HG03439 (cell line): ENCODE measurements around the gene NFATC1.

Source experiments
- ATAC-seq: cut with Tn5 transposase; IDR thresholded peaks from one replicate; pipeline ENCODE4 v1.9.1; 2021; ENCODE audit warnings: mild to moderate bottlenecking, moderate library complexity; ENCODE audit not compliant: unreplicated experiment

NFATC1 gene

DNA sequence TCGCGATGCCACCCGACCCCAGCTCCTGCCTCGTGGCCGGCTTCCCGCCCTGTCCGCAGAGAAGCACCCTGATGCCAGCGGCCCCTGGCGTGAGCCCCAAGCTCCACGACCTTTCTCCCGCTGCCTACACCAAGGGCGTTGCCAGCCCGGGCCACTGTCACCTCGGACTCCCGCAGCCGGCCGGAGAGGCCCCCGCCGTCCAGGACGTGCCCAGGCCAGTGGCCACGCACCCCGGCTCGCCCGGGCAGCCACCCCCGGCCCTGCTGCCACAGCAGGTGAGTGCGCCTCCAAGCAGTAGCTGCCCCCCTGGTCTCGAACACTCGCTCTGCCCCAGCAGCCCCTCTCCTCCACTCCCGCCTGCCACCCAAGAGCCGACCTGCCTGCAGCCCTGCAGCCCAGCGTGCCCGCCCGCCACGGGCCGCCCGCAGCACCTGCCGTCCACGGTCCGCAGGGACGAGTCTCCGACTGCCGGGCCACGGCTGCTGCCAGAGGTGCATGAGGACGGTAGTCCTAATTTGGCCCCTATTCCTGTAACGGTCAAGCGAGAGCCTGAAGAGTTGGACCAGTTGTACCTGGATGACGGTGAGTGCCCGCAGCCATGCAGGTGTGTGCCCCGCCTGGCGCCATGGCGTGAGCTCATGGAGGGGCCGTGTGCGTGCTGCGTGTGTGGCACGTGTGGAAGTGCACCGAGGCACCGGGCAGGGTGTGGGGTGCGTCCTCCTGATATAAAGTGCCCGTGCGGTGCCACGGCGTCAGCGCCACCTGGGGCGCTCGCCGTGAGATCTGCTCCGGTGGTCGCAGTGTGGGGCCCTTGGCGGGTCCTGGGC is 90.8 kb downstream of the NFATC1 start:
- no peak for ATAC-seq

DNA sequence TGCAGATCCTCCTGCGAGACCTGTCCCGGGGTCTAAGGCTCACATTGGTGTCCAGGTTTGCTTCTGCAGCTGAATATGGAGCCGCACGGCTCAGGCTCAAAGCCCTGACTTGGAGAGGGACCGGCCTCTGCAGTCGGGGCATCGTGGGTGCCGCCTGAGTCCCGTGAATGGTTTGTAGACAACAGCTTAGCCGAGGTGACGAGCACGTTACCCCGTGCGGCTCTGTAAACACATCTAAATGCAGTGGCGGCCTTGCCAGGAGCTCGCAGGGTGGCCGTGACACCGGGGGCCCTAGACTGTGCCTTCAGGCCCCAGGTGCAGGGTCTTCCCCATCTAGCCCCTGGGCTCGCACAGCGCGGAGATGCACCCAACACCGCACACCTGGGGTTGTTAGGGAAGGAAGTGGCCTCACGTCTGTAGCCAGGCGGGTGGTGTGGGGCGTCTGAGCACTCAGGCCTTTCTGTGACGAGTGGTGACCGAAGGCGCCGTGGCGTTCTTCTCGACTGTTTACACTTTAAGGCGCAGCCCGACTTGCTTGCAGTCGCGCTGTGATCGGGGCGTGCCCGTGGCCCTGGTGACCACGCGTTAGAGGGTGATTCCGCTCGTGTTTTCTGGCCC is 91.6 kb downstream of the NFATC1 start:
- ATAC-seq, result no peak

- no peak for ATAC-seq
These were observed 92.1 kb downstream of the NFATC1 start for GRCh38 chr18:79487801-79488201.

DNA sequence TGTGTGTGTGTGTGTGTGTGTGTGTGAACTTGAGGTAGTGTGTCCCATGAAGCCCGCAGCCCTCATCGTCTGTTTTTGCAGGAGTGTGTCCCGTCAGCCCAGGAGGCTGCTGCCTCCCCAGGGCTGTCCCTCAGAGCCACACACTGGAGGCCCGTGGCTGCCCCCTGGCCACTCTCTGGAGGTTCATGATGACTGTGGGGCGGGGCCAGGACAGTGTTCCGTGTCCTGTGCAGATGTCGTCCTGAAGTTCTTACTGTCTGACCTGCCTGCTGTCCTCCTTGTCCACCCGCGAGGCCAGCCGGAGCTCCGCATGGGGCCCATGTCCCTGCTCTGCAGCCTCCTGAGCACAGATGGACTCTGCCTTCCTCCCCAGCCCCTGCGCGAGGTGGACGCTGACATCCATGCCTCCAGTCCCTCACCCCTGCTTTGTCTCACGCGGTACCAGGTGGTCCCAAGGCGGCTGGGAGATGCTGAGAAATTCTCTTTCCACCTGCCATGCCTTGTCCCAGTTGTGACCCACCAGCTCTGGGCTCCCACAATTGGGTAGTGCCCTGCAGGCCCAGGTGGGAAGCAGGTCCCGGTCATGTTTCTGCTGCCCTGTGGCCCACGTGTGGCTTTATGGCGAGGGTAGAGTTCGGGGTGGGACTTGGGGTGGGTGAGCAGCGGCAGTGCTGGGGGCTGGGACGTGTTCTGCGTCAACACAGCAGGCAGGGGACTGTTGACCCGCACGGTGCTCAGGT is 92.8 kb downstream of the NFATC1 start:
- ATAC-seq, result no peak

- no peak for ATAC-seq
These were observed 93.5 kb downstream of the NFATC1 start for GRCh38 chr18:79489051-79489898.

DNA sequence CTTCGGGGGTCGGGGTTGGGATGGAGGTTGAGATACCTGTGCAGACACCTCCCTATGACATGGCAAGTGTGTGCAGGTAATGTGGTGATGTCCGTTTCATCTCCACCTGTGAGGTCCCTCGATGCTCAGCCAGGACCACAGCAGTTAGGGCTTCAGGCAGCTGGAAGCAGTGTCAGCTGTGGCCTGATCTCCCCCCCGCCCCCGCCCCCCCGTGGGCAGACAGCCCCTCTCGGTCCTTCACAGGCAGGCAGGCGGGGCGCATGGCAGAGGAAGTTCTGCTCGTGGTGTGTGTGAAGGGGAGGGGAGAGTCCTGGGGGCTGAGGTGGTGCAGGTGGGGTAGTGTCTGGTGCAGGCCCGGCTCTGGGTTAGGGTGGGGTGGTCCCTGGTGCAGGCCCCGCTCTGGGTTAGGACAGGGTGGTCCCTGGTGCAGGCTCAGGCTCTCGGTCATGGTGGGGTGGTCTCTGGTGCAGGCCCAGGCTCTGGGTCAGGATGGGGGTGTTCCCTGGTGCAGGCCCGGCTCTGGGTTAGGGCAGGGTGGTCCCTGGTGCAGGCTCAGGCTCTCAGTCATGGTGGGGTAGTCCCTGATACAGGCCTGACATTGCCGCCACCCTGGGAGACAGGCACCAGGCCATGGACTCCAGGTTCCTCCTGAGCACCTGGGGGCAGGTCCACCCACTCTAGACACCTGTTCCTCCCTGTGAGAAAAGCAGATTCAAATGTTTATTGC is 94.3 kb downstream of the NFATC1 start:
- no peak for ATAC-seq

GRCh38 chr18:79490626-79491041 is 94.9 kb downstream of the NFATC1 start:
- ATAC-seq, result no peak

DNA sequence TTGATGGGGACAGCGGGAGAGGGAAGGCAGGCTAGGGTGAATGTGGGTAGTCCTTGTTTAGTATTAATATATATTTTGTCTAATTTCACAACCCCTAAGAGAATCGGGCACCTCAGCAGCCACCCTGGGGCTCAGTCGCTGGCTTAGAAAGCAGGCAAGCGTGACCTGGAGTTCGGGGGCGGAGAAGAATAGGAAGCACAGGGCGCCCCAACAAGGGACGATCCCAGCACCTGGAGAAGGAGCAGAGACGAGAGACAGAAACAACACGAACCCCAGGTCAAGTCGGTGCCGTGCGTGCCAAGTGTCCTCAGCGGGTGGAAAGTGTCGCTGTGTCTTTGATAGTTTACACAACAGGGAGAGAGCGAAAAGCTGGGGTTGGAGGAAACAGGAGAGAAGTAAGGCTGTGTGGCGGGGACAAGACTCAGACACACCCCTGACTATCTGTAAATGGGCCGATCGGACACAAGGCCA is 95.4 kb downstream of the NFATC1 start:
- ATAC-seq, result no peak

- ATAC-seq, result no peak
These were observed 97.6 kb downstream of the NFATC1 start for GRCh38 chr18:79493211-79493800.

GRCh38 chr18:79493801-79494211 is 98.1 kb downstream of the NFATC1 start:
- no peak for ATAC-seq

DNA sequence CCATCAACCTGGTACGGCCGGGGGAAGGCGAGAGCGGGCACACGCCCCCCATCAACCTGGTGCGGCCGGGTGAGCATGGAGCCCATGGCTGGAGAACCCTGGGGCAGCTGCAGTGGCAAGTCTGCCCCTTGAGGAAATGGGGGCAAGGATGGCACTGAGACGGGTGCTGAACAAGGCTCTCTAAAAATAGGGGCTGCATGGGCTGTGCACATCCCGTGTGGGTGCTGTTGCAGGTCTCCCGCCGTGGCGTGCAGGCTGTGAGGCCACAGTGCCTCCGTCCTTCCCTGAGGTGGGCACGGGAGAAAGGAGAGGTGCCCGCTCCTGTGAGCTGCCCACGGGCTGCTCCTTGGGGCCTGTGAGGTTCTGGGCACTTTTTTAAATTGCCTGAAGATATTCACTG is 99.2 kb downstream of the NFATC1 start:
- ATAC-seq, result no peak

- no peak for ATAC-seq
These were observed 99.9 kb downstream of the NFATC1 start for GRCh38 chr18:79495591-79496071.

DNA sequence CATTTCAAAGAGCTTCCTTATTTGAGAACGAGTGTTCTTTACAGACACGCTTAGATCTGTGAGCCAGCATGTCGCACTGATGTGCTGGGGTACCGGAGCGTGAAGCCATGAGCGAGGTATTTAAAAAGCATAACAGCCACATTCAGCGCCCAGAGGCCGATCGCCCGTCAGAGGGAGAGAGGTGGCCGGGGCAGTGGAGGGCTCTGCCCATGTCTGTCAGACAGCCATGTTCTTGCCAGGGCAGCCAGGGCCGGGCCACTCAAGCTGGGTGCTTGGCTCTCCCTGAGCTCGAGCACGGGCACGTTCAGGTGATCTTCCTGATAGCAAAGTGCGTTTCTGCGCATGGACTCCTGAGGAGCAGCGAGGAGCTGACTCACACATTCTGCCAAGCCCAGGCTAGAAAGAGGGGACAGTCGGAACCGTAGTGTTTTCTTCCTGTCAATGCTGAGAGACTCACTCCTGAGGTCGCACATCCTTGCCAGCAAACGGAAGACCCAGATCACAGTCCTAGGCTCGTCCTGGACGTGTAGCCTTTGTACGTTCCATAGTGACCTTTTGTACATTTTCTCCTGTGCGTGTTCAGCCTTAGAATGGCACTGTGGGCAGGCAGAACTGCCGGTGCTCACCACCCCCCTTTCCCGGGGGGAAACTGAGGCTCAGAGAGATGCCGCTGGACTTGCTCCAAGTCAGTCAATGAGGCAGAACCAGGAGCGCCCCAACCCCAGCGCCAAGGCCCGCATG is 100.7 kb downstream of the NFATC1 start:
- ATAC-seq, result no peak

DNA sequence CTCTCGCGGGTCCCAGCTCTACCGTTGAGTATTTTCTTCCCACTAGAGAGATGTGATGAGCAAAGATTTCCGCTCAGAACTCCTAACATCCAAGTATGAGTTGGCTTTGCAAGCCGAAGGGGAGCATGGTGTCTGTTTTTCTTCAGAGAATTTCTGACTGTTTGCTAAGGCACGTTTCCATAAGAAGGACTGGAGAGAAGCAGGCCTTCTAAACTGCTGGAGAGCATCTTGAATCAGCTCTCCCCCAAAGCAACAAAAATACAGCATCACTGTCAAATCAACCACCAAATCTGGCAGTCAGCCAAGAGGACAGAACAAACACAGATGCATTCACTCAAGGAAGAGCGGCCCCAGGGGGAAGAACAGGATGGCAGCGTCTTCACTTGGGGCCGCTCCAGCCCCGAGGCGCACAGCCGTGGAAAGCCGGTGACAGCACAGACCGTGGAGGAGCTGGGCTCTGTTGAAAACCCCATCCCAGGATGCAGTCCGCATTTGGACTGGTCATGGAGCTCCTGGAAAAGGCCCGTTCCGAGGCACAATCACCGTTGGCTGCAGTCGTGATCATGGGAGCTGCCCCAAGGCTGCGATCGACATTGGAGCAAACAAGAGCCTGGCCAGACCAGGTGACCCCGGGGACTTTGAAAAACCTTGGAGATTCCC is 101.4 kb downstream of the NFATC1 start:
- no peak for ATAC-seq

- no peak for ATAC-seq
These were observed 101.9 kb downstream of the NFATC1 start for GRCh38 chr18:79497638-79498081.

GRCh38 chr18:79498662-79499061 is 102.9 kb downstream of the NFATC1 start:
- ATAC-seq, result no peak

- ATAC-seq, result no peak
These were observed 105.3 kb downstream of the NFATC1 start for GRCh38 chr18:79501006-79501405.

GRCh38 chr18:79502782-79503181 is 107.1 kb downstream of the NFATC1 start:
- ATAC-seq, result no peak
